Bone marrow (tissue), 2 donors: Measurements from ENCODE around the gene CD33.
A peak's percentile ranks its signal among the peaks of the same experiment; 100 is the strongest.

Source experiments
- DNase-seq, 2 donors: peaks; one replicate each; lab custom pipeline; 2025; lab: John Stamatoyannopoulos, UW

Gene CD33

DNA sequence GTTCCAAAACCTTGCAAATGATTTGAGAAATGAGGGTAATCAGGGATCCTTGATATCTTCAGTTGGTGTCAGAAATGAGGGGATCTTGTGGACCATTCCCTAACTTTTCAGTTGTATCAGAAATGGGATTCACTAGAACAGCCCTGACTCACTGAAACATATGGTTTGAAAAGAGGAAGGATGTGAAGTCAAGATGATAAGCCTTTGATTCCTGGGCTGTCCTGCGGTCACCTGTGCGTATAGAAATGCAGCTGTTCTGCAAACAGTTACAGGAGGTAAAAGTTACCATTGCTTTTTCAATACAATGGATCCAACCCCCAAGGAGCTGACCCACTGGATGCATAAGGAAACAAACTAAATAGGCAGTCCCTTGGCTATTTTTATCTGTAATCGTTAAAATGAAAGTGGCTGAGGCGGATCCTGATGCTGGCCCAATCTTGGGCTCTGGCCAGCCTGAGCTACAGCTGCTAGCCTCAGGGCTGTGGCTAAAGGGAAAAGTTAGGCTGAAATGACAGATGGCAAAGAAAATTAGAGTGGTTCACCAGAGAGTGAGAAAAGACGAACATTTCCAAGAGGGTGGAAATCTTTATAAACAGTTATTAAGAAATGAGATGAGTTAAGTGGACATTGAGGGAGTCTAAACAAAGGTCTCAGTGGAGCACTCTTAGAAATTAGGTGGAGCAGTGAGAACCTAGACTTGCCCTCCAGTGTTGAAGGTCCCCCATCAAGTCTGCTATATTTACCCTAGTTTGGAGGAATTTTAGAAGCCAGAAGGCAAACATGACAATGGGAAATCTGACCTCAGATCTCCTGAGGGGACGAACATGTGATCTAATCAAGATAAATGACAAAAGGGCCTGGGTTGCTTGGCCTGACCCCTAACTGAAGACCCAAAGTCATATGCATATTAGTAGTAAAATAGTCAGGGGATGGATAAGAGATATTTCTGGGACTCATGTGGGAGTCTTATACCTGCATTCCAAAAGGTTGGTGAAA lies 33.6 kb downstream of the CD33 start:
- peak in 1 of 2 donors; percentile 88 for DNase-seq

DNA sequence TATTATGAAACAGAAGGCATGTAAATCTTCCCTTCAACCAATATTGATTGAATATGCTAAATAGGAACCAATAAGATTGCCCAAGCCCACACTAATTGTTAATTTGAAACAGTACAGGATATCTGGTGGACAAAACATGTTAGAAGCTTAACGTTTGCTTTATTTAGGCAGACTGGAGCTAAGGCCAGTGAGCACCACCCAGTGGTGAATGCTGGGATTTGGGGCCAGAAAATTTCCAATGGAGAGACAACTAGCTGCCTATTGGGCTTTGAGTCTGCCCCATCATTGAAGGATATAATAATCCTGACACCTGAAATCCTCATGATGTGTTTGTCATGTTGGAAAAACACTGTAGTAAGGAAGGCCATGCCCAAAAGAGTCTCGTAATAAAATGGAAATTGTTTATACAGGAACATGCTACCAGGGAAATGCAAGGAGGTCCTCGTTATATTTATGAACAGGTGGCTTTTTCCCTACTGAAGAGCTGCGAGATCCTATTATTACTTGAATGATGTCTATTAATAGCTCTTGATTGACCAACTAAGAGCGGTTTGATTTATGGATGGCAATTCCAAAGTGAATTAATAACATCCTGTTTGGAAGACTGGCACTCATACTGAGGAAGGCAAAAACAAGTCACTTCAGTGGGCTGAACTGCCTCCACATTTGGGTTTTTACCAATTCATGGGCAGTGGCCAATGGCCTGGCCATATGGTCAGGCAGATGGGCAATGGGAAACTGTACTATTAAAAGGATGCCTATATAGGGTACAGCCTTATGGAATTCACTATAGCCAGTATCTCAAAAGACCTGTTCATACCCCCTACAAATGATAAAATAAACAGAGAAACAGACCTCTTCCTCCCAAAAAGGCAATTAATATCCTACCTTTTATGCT lies 34.7 kb downstream of the CD33 start:
- DNase-seq = peak; percentile 5 to 57

DNA sequence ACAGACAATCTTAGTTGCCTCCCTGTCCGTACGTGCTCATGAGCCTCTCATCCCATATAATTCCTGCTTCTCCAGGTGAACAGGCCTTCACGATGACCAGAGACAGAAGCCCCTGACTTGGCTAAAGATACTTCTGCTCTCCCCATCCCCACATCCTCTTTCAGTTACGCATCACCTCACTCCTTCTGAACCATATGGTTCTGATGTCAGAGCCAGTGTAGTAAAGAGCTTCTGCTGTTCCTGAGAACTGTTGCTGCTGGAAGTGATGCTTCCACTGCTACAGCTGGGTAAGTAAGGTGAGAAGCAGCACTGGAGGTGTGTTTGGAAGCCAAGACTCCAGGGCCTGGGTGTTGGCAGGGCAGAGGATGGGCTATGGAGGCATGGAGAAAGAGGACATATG lies 38.9 kb downstream of the CD33 start:
- no peak for DNase-seq

DNA sequence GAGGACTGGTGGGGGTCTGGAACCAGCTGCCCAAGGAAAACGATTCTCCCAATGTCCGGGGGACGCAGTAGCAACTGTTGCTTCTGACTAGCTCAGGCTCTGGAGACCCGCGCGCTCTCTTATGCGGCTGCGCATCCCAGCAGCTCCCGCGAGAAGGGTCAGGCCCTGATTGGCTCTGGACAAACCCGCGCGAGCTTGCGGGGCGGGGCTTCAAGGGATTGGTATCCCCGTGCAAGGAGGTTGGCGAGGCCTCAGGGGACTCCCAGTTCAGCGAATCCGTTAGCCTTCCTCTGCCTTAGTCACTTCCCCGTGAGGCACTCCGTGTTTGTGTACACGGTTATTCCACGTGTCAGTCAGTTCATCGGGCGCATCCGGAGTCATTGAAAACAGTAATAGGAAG lies 46.2 kb downstream of the CD33 start:
- no peak for DNase-seq

DNA sequence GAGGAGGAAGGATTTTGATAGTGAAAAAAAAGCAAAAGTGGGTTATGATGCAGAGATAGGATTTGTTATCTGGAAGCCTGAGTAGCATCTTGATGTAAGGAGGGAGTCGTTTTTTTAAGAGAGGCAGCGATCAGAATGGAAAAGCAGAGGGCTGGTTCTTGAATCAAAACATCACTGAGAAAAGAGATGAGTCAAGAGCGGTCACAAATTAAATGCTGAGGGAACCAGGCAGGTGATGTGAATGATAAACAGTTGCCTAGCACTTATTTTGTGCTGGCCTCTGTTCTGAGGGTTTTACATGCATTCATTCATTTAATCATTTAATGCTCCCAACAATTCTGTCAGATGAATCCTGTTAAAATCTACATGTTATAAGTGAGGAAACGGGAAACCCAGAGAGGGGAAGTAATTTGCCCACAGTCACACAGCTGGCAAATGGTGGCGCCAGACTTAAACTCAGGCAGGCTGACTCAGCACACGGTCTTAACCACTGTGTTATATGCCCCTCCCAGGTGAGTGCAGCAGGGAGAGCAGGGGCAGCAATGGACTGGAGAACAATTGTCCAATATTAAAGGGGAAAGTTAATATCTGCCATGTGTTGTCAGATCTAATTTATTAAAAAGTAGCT lies 47.4 kb downstream of the CD33 start:
- no peak for DNase-seq

DNA sequence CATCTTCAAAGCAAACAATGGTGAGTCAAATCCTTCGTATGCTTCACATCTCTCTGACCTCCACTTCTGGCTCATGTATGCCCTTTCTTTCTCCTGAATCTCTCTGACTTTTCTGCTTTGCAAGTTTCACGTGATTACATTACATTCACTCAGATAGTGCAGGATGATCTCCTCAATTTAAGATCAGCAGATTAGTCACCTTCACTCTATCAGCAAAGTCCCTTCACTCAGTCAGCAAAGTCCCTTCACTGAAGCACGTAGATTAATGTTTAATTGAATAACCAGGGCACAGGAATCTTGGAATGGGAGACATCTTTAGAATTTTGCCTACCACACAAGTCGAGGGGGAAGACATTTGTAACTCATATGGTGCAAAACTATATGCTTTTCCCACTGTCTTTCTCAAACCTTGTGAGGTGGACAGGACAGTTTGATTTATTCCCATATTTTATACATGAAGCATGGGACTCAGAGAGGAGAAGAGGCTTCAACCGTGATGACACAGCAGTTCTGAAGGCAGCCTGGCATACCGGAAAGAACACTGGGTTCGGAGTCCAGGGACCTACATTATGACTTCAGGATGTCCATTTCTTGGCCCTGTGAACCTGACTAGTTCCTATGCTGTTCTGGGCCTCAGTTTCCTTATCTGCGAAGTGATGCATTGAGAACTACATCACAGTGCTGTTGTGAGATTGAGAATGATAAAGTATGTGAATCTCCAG lies 49.3 kb downstream of the CD33 start:
- no peak for DNase-seq

DNA sequence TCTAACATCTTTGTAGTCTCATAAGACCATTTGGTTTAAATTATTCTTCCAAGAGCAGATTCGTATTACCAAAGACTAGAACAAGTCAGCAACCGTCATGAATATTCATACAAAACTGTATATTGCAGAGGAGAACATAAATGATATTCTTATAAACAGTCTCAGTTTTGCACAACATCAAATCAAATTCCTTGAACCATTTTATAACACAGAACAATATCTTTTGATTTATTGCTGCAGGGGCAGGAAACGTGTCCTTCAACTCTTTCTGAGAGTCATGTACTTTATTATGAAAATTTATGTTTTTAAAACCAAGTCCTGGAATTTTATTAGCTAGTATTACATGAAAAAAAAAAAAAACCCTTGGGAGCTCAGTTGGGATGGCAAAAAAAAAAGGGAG lies 52.2 kb downstream of the CD33 start:
- no peak for DNase-seq

DNA sequence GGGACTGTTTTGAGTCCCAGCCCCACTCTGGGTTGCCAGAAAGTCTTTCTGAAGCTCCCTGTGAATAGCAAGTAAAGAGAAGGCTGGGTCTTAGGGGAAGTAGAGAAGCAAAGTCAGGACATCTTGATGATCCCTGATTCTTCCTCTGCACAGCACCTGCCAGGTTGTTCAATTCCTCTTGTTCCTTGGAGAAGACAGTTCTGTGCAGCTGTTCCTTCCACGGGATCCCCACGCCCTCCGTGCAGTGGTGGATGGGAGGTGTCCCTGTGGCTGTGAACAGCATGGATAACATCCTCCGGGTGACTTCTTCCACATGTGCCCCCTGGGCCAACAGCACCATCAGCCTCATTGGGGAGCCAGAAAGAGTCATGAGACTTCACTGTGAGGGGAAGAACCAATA lies 57.5 kb downstream of the CD33 start:
- no peak for DNase-seq

DNA sequence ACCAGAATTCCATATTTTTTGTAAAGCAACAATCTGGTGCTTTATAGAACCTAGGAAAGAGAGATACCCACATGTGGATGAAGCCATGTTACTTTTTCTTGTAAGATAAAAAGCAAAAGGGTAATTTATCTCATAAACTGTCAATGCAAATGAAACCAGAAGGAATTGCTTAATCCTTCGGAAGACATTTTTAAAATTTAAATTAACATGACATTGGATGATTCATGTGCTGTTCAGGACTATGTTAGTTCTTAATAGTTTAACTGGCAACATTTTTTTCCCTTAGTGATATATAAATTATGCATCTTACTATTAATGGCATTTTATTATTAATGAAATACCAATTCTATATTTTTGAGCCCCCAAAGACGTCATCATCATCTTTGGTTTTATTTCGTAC lies 60.8 kb downstream of the CD33 start:
- no peak for DNase-seq
